GM06990 (cell line): ENCODE measurements around the gene CXCL17.

Experiments
- DNase-seq: peaks from one replicate; pipeline ENCODE4 v3.0.0-alpha.2; 2011; ENCODE audit not compliant: insufficient read length; ENCODE audit errors: extremely low read depth
- H3K27me3 ChIP-seq: replicated peaks from 2 replicates; pipeline ENCODE4 v1.6.0; 2011; ENCODE audit warnings: low read length; ENCODE audit not compliant: control insufficient read depth, insufficient read depth
- H3K36me3 ChIP-seq: 2 replicates; pipeline ENCODE4 v1.5.1; 2011; ENCODE audit warnings: low read length; ENCODE audit not compliant: control insufficient read depth, insufficient read depth
- H3K4me3 ChIP-seq: replicated peaks from 2 replicates; pipeline ENCODE4 v1.5.1; 2011; ENCODE audit warnings: low read depth, mild to moderate bottlenecking, control low read depth, low read length
- TF ChIP-seq, protein P1 (sequence below): IDR thresholded peaks from 2 replicates; pipeline ENCODE4 v1.5.1; 2011; ENCODE audit warnings: low read length, control low read depth, mild to moderate bottlenecking, inconsistent platforms; ENCODE audit not compliant: insufficient read depth, poor library complexity, severe bottlenecking

The CXCL17 gene

DNA sequence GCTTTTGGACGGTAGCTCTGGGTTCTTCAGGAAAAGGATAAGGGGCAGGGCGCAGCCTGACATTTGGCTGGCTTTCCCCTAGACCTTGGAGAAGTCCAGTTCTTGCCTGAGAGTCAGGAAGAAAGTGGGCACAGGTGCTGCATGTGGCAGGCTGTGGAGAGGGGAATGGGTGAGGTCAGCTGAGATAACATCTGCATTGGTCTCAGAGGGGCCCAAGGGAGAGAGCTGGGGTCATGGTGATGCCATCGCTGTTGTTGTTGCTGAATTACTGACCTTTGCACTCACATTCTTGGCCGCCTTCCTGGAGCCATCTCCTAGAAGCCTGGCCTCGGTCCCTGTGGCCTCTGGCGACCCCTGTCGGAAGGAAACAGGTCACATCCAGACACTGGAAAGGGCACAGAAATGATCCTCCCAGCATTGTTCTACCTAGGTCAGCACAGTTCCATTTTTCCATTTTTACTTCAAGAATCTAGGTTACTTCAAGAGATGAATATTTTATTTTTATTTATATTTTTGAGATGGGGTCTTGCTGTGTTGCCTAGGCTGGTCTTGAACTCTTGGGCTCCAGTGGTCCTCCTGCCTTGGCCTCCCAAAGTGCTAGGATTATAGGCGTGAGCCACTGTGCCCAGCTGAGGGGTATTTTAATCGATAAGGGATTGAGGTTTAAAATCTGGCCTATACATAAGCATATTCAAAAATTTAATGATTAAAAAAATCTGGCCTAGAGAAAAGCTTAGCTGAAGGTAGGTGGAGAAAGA is 9.1 kb downstream of the CXCL17 start:
- H3K36me3 ChIP-seq = no peaks in the 10 kb centered on the region
- H3K4me3 ChIP-seq = no peak overlapping the region
- peak; percentile 41 for DNase-seq
- TF ChIP-seq, protein P1, sequence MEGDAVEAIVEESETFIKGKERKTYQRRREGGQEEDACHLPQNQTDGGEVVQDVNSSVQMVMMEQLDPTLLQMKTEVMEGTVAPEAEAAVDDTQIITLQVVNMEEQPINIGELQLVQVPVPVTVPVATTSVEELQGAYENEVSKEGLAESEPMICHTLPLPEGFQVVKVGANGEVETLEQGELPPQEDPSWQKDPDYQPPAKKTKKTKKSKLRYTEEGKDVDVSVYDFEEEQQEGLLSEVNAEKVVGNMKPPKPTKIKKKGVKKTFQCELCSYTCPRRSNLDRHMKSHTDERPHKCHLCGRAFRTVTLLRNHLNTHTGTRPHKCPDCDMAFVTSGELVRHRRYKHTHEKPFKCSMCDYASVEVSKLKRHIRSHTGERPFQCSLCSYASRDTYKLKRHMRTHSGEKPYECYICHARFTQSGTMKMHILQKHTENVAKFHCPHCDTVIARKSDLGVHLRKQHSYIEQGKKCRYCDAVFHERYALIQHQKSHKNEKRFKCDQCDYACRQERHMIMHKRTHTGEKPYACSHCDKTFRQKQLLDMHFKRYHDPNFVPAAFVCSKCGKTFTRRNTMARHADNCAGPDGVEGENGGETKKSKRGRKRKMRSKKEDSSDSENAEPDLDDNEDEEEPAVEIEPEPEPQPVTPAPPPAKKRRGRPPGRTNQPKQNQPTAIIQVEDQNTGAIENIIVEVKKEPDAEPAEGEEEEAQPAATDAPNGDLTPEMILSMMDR = peak; percentile 94
- no peaks in the 10 kb centered on the region for H3K27me3 ChIP-seq

DNA sequence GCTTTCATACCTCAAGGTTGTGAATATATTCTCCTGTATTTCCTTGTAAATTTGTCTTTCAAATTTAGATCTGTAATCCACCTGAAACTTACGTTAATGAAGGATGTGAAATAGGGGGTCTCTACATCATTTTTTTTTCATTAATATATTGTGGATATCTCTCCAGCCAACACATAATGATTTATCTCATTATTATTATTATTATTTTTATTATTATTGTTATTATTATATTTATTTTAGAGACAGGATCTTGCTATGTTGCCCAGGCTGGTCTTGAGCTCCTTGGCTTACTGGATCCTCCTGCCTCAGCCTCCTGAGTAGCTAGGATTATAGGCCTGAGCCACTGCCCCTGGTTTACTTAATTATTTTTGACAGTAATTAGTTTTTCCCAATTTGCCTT is 11.3 kb downstream of the CXCL17 start:
- no peaks in the 10 kb centered on the region for H3K36me3 ChIP-seq
- H3K4me3 ChIP-seq = no peak overlapping the region
- DNase-seq = no peak
- no peaks in the 10 kb centered on the region for H3K27me3 ChIP-seq
- TF ChIP-seq, protein P1 = no peak

DNA sequence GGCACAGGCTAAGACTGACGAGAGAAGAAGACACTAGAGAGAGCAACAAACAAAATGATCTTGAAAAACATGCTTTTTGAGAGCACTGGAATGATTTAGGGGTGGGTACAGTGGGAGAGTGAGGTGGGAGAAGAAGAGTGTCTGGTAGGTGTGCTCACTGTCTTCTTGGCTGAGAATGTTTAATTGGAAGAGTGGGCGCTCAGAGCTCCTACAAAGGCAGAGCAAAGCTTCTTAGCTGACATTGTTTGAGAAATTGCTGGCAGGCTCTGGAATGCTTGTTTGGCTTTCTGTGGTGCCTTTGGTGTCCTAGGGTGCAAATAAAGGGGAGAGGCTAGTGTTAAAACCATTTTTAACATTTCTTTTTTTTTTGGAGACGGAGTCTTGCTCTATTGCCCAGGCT is 14.1 kb downstream of the CXCL17 start:
- TF ChIP-seq, protein P1 = no peak

GRCh38 chr19:42427313-42427712 is 15.4 kb downstream of the CXCL17 start, which contains the start of gene LIPE:
Gene LIPE (minus strand): TSS chr19:42427388. CDS start chr19:42427149, 239 bp downstream.
- TF ChIP-seq, protein P1 = no peak
- H3K27me3 ChIP-seq = no peaks in the 10 kb centered on the region; the same call in 1 of the 2 replicates
- DNase-seq = no peak

More for the DNA sequence above, 14.1 kb downstream of the CXCL17 start:
- DNase-seq = no peak
- no peaks in the 10 kb centered on the region for H3K36me3 ChIP-seq
- no peak overlapping the region for H3K4me3 ChIP-seq
- H3K27me3 ChIP-seq = no peaks in the 10 kb centered on the region; the same call in 1 of the 2 replicates

DNA sequence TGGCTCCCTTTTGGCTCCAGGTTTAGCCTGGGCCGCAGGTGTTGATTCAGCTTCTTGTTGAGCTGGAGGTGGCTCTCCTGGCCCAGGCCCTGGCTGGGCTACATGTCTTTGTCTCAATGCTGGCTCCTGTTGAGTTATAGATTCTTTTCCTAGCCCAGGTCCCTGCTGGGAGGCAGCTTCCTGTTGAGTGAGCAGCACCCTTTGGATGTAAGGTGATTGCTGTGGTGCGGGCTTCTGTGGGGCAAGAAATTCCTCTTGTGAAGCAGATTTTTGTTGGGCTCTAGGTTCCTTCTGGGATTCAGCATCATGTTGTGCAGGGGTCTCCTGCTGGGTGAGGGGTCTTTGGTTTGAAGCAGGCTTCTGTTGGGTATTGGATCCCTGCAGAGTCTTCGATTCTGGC is 16.1 kb downstream of the CXCL17 start:
- no peaks in the 10 kb centered on the region; the same call in 1 of the 2 replicates for H3K27me3 ChIP-seq
- no peaks in the 10 kb centered on the region for H3K36me3 ChIP-seq
- DNase-seq = no peak
- no peak overlapping the region for H3K4me3 ChIP-seq
- TF ChIP-seq, protein P1 = no peak

More at GRCh38 chr19:42427313-42427712, 15.4 kb downstream of the CXCL17 start, which contains the start of gene LIPE:
- Histone ChIP-seq H3K36me3 (no peaks in the 10 kb centered on the region), H3K4me3 (no peak within 1 kb of the TSS)
